HepG2 (cell line): Measurements from ENCODE around the gene TOE1. TPM values are rescaled to one million over a fixed set of nuclear protein-coding genes. Genes with fewer than 3 reads are reported as not detected.

Source experiments
- ATF1 ChIP-seq: IDR thresholded peaks from 2 replicates; pipeline ENCODE4 v1.6.1; 2016; ENCODE audit warnings: mild to moderate bottlenecking, control low read depth
- ATRX ChIP-seq: sonication (generic); formaldehyde crosslinking; IDR thresholded peaks from 2 replicates; pipeline ENCODE4 v1.4.0; 2020; ENCODE audit warnings: missing genetic modification reagents, borderline replicate concordance
- CEBPB ChIP-seq: IDR thresholded peaks from 2 replicates; pipeline ENCODE4 v1.6.1; 2011; ENCODE audit warnings: low read depth, low read length, improper control_type of control experiment, borderline replicate concordance
- ESRRA ChIP-seq: sonication (generic); formaldehyde crosslinking; IDR thresholded peaks from 2 replicates; pipeline ENCODE4 v1.5.1; 2020; ENCODE audit warnings: mild to moderate bottlenecking, low read depth, missing genetic modification reagents
- ETV5 ChIP-seq: IDR thresholded peaks from 2 replicates; pipeline ENCODE4 v1.6.1; 2018; ENCODE audit warnings: missing biosample characterization, missing genetic modification reagents, inconsistent platforms, borderline replicate concordance
- GABPB1 ChIP-seq: IDR thresholded peaks from 2 replicates; pipeline ENCODE4 v1.6.1; 2016; ENCODE audit warnings: mild to moderate bottlenecking, missing genetic modification reagents, moderate library complexity, missing compliant biosample characterization
- HINFP ChIP-seq: sonication (generic); formaldehyde crosslinking; IDR thresholded peaks from 2 replicates; pipeline ENCODE4 v1.4.0; 2020; ENCODE audit warnings: low read depth, mild to moderate bottlenecking, missing genetic modification reagents
- HIVEP1 ChIP-seq: sonication (generic); formaldehyde crosslinking; IDR thresholded peaks from 2 replicates; pipeline ENCODE4 v1.4.0; 2020; ENCODE audit warnings: mild to moderate bottlenecking, missing genetic modification reagents
- HOMEZ ChIP-seq: IDR thresholded peaks from 2 replicates; pipeline ENCODE4 v1.6.1; 2016; ENCODE audit warnings: low read depth
- IKZF4 ChIP-seq: sonication (generic); formaldehyde crosslinking; IDR thresholded peaks from 2 replicates; pipeline ENCODE4 v1.5.1; 2020; ENCODE audit warnings: borderline replicate concordance, mild to moderate bottlenecking, low read depth, missing genetic modification reagents; ENCODE audit errors: not compliant biosample characterization
- PRPF4 ChIP-seq: fragments of 200-400 bp; formaldehyde crosslinking; IDR thresholded peaks from 2 replicates; pipeline ENCODE4 v1.6.1; 2016; ENCODE audit warnings: low read length, low read depth; ENCODE audit not compliant: poor library complexity, severe bottlenecking
- ZBTB39 ChIP-seq: sonication (generic); formaldehyde crosslinking; IDR thresholded peaks from 2 replicates; pipeline ENCODE4 v1.5.0; 2020; ENCODE audit warnings: missing genetic modification reagents
- ZNF12 ChIP-seq: sonication (generic); formaldehyde crosslinking; IDR thresholded peaks from 2 replicates; pipeline ENCODE4 v1.5.0; 2020; ENCODE audit warnings: missing genetic modification reagents
- ZNF709 ChIP-seq: sonication (generic); formaldehyde crosslinking; IDR thresholded peaks from 2 replicates; pipeline ENCODE4 v1.5.0; 2020; ENCODE audit warnings: mild to moderate bottlenecking, missing genetic modification reagents
- ZSCAN21 ChIP-seq: sonication (generic); formaldehyde crosslinking; IDR thresholded peaks from 2 replicates; pipeline ENCODE4 v1.8.0; 2022; ENCODE audit warnings: mild to moderate bottlenecking, missing genetic modification reagents, moderate library complexity, borderline replicate concordance
- polyA plus RNA-seq, 8 experiments: library from polyadenylated mRNA; depleted of rRNA in 3 of 8; stranded (reverse) in 7 of 8; unstranded in 1 of 8; fragments of >200 nt; fragmentation: Illumina TruSeq in 4 of 8; extraction: Trizol in 4 of 8; gene quantifications; 2 replicates each; pipeline versions ENCODE4 v1.2.1 to v1.2.3, GENCODE V29; 2011 to 2016; ENCODE audit warnings: low read depth in 4 of 8, missing spikeins in 1 of 8, mixed read lengths in 1 of 8; ENCODE audit not compliant: insufficient read depth in 1 of 8
- total RNA-seq, 5 experiments: library from RNA; depleted of rRNA; stranded (reverse); fragments of >200 nt; fragmentation: Illumina TruSeq; extraction: Trizol; gene quantifications; 2 replicates each; pipeline ENCODE4 v1.2.3, GENCODE V29; 2016; ENCODE audit warnings: low read depth in 1 of 5
- TF ChIP-seq, protein P1 (sequence below), 2 experiments: IDR thresholded peaks; 2 replicates each; pipeline ENCODE4 v1.6.1; 2011 to 2012; ENCODE audit warnings: low read length in 2 of 2, borderline replicate concordance in 1 of 2, low read depth in 1 of 2, mild to moderate bottlenecking in 1 of 2, moderate library complexity in 1 of 2

TOE1 gene
- total and polyA plus RNA-seq, 2 of the 13 experiments (the other 11 are each of a cell fraction or from before 2014, with no cell fraction given), result 14.1 to 19.0 TPM

GRCh38 chr1:45303520-45304310 is 36.3 kb upstream of the TOE1 start (continued):
- TF ChIP-seq HINFP (CRISPR knock-in tag), result peak; percentile 55; the same call in 1 of the 2 replicates
- TF ChIP-seq ATF1 (CRISPR knock-in tag), result no peak
- TF ChIP-seq, protein P1, sequence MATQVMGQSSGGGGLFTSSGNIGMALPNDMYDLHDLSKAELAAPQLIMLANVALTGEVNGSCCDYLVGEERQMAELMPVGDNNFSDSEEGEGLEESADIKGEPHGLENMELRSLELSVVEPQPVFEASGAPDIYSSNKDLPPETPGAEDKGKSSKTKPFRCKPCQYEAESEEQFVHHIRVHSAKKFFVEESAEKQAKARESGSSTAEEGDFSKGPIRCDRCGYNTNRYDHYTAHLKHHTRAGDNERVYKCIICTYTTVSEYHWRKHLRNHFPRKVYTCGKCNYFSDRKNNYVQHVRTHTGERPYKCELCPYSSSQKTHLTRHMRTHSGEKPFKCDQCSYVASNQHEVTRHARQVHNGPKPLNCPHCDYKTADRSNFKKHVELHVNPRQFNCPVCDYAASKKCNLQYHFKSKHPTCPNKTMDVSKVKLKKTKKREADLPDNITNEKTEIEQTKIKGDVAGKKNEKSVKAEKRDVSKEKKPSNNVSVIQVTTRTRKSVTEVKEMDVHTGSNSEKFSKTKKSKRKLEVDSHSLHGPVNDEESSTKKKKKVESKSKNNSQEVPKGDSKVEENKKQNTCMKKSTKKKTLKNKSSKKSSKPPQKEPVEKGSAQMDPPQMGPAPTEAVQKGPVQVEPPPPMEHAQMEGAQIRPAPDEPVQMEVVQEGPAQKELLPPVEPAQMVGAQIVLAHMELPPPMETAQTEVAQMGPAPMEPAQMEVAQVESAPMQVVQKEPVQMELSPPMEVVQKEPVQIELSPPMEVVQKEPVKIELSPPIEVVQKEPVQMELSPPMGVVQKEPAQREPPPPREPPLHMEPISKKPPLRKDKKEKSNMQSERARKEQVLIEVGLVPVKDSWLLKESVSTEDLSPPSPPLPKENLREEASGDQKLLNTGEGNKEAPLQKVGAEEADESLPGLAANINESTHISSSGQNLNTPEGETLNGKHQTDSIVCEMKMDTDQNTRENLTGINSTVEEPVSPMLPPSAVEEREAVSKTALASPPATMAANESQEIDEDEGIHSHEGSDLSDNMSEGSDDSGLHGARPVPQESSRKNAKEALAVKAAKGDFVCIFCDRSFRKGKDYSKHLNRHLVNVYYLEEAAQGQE (IDR thresholded peaks at IDR 0.05; ENCODE audit: borderline replicate concordance in 1 of 2, low read depth in 1 of 2, low read length in 2 of 2), result no peak
- TF ChIP-seq ETV5 (CRISPR knock-in tag), result peak; percentile 68
- TF ChIP-seq GABPB1 (CRISPR knock-in tag), result peak; percentile 85
- TF ChIP-seq CEBPB, result peak; percentile 67
- peak; percentile 92; the same call in 1 of the 2 replicates for TF ChIP-seq ZSCAN21 (CRISPR knock-in tag)
- no peak for TF ChIP-seq IKZF4 (CRISPR knock-in tag)
- TF ChIP-seq ATRX (CRISPR knock-in tag), result no peak
- peak; percentile 68 for TF ChIP-seq ESRRA (CRISPR knock-in tag)
- TF ChIP-seq PRPF4, result no peak
- peak; percentile 65; the same call in 1 of the 2 replicates for TF ChIP-seq ZNF709 (CRISPR knock-in tag)
- no peak for TF ChIP-seq HOMEZ
- TF ChIP-seq ZBTB39, result no peak
- TF ChIP-seq HIVEP1, result 0 out of 2 replicates have a peak, but pooled peaks have one; percentile 71
- no peak for TF ChIP-seq ZNF12
